H1 (cell line): ENCODE measurements around the gene HCAR1. TPM values are rescaled to one million over a fixed set of nuclear protein-coding genes. Genes with fewer than 3 reads are reported as not detected.

Experiments used
- CTCF ChIA-PET: fragments of 300-600 bp; sonication (Branson Sonifier 250); formaldehyde crosslinking; loops from one replicate; lab custom pipeline; 2021; ENCODE audit not compliant: partially characterized antibody; lab: Charles Lee
- POLR2A ChIA-PET: fragments of 300-600 bp; sonication (Branson Sonifier 250); formaldehyde crosslinking; loops from one replicate; lab custom pipeline; 2021; ENCODE audit warnings: inconsistent platforms; ENCODE audit not compliant: partially characterized antibody; lab: Charles Lee
- DNase-seq, 2 experiments: peaks; one replicate each; pipeline versions ENCODE4 v3.0.0 to v3.0.0-alpha.2; 2010 to 2022; ENCODE audit warnings: low spot score in 2 of 2, low read depth in 1 of 2, mixed read lengths in 1 of 2
- FAIRE-seq: peaks from 2 replicates; lab custom pipeline; 2011; peaks lifted over from hg19 to GRCh38; lab: Jason Lieb, UNC
- H2AFZ ChIP-seq: 2 replicates; pipeline ENCODE4 v1.8.1; 2012; ENCODE audit warnings: low read length, inconsistent platforms
- H2AK5ac ChIP-seq: 2 replicates; pipeline ENCODE4 v1.6.1; 2013; ENCODE audit warnings: low read depth, low read length
- H2BK120ac ChIP-seq: replicated peaks from 2 replicates; pipeline ENCODE3; 2013; ENCODE audit warnings: low read depth, low read length, inconsistent platforms
- H2BK12ac ChIP-seq: 2 replicates; pipeline ENCODE4 v1.6.1; 2013; ENCODE audit warnings: low read depth, low read length
- H2BK15ac ChIP-seq: 2 replicates; pipeline ENCODE4 v1.6.1; 2013; ENCODE audit warnings: low read length
- H2BK20ac ChIP-seq: 2 replicates; pipeline ENCODE4 v1.6.1; 2013; ENCODE audit warnings: low read length
- H2BK5ac ChIP-seq: 2 replicates; pipeline ENCODE4 v1.6.1; 2013; ENCODE audit warnings: low read depth, low read length
- H3K14ac ChIP-seq: 2 replicates; pipeline ENCODE4 v1.6.1; 2013; ENCODE audit warnings: inconsistent platforms; ENCODE audit not compliant: insufficient read length
- H3K18ac ChIP-seq: 2 replicates; pipeline ENCODE4 v1.6.1; 2013; ENCODE audit warnings: low read length; ENCODE audit errors: extremely low read depth
- H3K23ac ChIP-seq: 2 replicates; pipeline ENCODE4 v1.6.1; 2013; ENCODE audit warnings: inconsistent platforms; ENCODE audit not compliant: insufficient read length
- H3K23me2 ChIP-seq: 2 replicates; pipeline ENCODE4 v1.6.1; 2013; ENCODE audit warnings: low read depth, low read length
- H3K27ac ChIP-seq: 2 replicates; pipeline ENCODE4 v1.6.1; 2011; ENCODE audit warnings: low read depth, low read length, inconsistent platforms
- H3K27me3 ChIP-seq, 4 experiments: replicated peaks in 1 of 4; 1 replicate in 1 of 4; 2 replicates in 3 of 4; pipeline versions ENCODE4 v1.6.1 to v1.8.1; 2011 to 2013; ENCODE audit warnings: low read length in 3 of 4, mild to moderate bottlenecking in 3 of 4, inconsistent platforms in 2 of 4, mixed read lengths in 2 of 4, moderate library complexity in 1 of 4; ENCODE audit not compliant: control insufficient read depth in 3 of 4, insufficient read depth in 3 of 4; ENCODE audit errors: extremely low read depth in 1 of 4
- H3K36me3 ChIP-seq, 4 experiments: 2 replicates each; pipeline versions ENCODE4 v1.6.1 to v1.8.1; 2011 to 2013; ENCODE audit warnings: mild to moderate bottlenecking in 4 of 4, low read length in 3 of 4, moderate library complexity in 2 of 4, control low read depth in 1 of 4, inconsistent platforms in 1 of 4; ENCODE audit not compliant: insufficient read depth in 4 of 4, control insufficient read depth in 2 of 4
- H3K4ac ChIP-seq: replicated peaks from 2 replicates; pipeline ENCODE3; 2013; ENCODE audit warnings: low read length, low read depth, mixed read lengths, inconsistent platforms; ENCODE audit not compliant: insufficient read length
- H3K4me1 ChIP-seq, 4 experiments: replicated peaks in 1 of 4; 1 replicate in 1 of 4; 2 replicates in 3 of 4; pipeline versions ENCODE4 v1.6.1 to v1.8.1; 2011 to 2013; ENCODE audit warnings: low read length in 3 of 4, inconsistent platforms in 2 of 4, mixed read lengths in 1 of 4; ENCODE audit not compliant: insufficient read depth in 4 of 4, control insufficient read depth in 3 of 4
- H3K4me2 ChIP-seq, 2 experiments: 2 replicates each; pipeline versions ENCODE4 v1.6.1 to v1.8.1; 2011 to 2013; ENCODE audit warnings: low read depth in 2 of 2, low read length in 2 of 2, control low read depth in 1 of 2, inconsistent platforms in 1 of 2, mild to moderate bottlenecking in 1 of 2; ENCODE audit not compliant: insufficient read depth in 1 of 2
- H3K4me3 ChIP-seq, 4 experiments: fragments of 200-600, 300-600 bp in 1 of 4; sonication (generic), shearing (Covaris generic), sonication (Bioruptor Twin) in 1 of 4; 2 replicates each; pipeline versions ENCODE4 v1.5.1 to v1.8.1; 2011 to 2016; ENCODE audit warnings: low read length in 4 of 4, low read depth in 3 of 4, control low read depth in 2 of 4, inconsistent platforms in 2 of 4, mild to moderate bottlenecking in 2 of 4, mixed read lengths in 1 of 4, moderate library complexity in 1 of 4; ENCODE audit not compliant: insufficient read depth in 2 of 4; ENCODE audit errors: extremely low read depth in 1 of 4
- H3K56ac ChIP-seq: replicated peaks from 2 replicates; pipeline ENCODE3; 2013; ENCODE audit warnings: low read depth, mild to moderate bottlenecking, mixed read lengths, low read length, inconsistent platforms; ENCODE audit not compliant: insufficient read length
- H3K79me1 ChIP-seq: 2 replicates; pipeline ENCODE4 v1.6.1; 2013; ENCODE audit warnings: low read depth, low read length, control low read depth
- H3K79me2 ChIP-seq, 2 experiments: 2 replicates each; pipeline versions ENCODE4 v1.6.1 to v1.8.1; 2012 to 2013; ENCODE audit warnings: low read length in 2 of 2, mild to moderate bottlenecking in 2 of 2, inconsistent platforms in 1 of 2; ENCODE audit not compliant: insufficient read depth in 2 of 2, control insufficient read depth in 1 of 2
- H3K9ac ChIP-seq, 4 experiments: replicated peaks in 1 of 4; 1 replicate in 1 of 4; 2 replicates in 3 of 4; pipeline versions ENCODE4 v1.6.1 to v1.8.1; 2011 to 2013; ENCODE audit warnings: low read depth in 3 of 4, low read length in 3 of 4, control low read depth in 2 of 4, mild to moderate bottlenecking in 2 of 4, moderate library complexity in 2 of 4, inconsistent platforms in 1 of 4; ENCODE audit errors: extremely low read depth in 1 of 4
- H3K9me3 ChIP-seq, 2 experiments: 2 replicates each; pipeline versions ENCODE4 v1.6.1 to v1.8.1; 2012 to 2013; ENCODE audit warnings: mild to moderate bottlenecking in 2 of 2, moderate library complexity in 2 of 2, control low read depth in 1 of 2, inconsistent platforms in 1 of 2, low read depth in 1 of 2, low read length in 1 of 2, mixed read lengths in 1 of 2; ENCODE audit not compliant: insufficient read depth in 2 of 2
- H4K20me1 ChIP-seq, 2 experiments: replicated peaks in 1 of 2; 2 replicates each; pipeline versions ENCODE3 to v1.8.1; 2011 to 2013; ENCODE audit warnings: inconsistent platforms in 2 of 2, low read length in 2 of 2, mild to moderate bottlenecking in 1 of 2; ENCODE audit not compliant: insufficient read depth in 2 of 2, control insufficient read depth in 1 of 2
- H4K5ac ChIP-seq: 2 replicates; pipeline ENCODE4 v1.6.1; 2013; ENCODE audit warnings: low read length, low read depth, mixed read lengths, inconsistent platforms; ENCODE audit not compliant: insufficient read length
- H4K8ac ChIP-seq: 2 replicates; pipeline ENCODE4 v1.8.0; 2013; ENCODE audit warnings: mild to moderate bottlenecking, moderate library complexity, low read length, inconsistent platforms; ENCODE audit not compliant: insufficient read depth; ENCODE audit errors: extremely low read depth
- H4K91ac ChIP-seq: replicated peaks from 2 replicates; pipeline ENCODE3; 2013; ENCODE audit warnings: low read length, mixed read lengths, inconsistent platforms; ENCODE audit not compliant: insufficient read length
- CBX8 ChIP-seq: fragments of 300-800, 300-1000 bp; sonication (generic); IDR thresholded peaks from 2 replicates; pipeline ENCODE4 v1.7.1; 2016; ENCODE audit warnings: low read depth, low read length, borderline replicate concordance
- EZH2 ChIP-seq: fragments of 200-600 bp; sonication (generic); IDR thresholded peaks from 2 replicates; pipeline ENCODE4 v1.7.1; 2012; ENCODE audit warnings: low read depth, mild to moderate bottlenecking, moderate library complexity, low read length, inconsistent platforms; ENCODE audit not compliant: severe bottlenecking
- HDAC2 ChIP-seq, 2 experiments: fragments of 300-600 bp in 1 of 2; sonication (generic) in 1 of 2; IDR thresholded peaks; 2 replicates each; pipeline ENCODE4 v1.6.1; 2011 to 2012; ENCODE audit warnings: low read depth in 2 of 2, low read length in 2 of 2, mild to moderate bottlenecking in 2 of 2, moderate library complexity in 2 of 2, borderline replicate concordance in 1 of 2, inconsistent platforms in 1 of 2
- JUND ChIP-seq: IDR thresholded peaks from 2 replicates; pipeline ENCODE4 v1.6.1; 2011; ENCODE audit warnings: mild to moderate bottlenecking, improper control_type of control experiment, low read length
- PHF8 ChIP-seq: fragments of 200-600 bp; sonication (generic); conservative IDR thresholded peaks from 2 replicates; pipeline ENCODE4 v1.7.1; 2012; ENCODE audit warnings: low read depth, mild to moderate bottlenecking, inconsistent platforms, low read length, moderate library complexity
- POLR2AphosphoS5 ChIP-seq: IDR thresholded peaks from 2 replicates; pipeline ENCODE4 v1.6.1; 2011; ENCODE audit warnings: low read depth, low read length
- RXRA ChIP-seq: IDR thresholded peaks from 2 replicates; pipeline ENCODE4 v1.6.1; 2011; ENCODE audit warnings: low read depth, mild to moderate bottlenecking, low read length, moderate library complexity; ENCODE audit not compliant: insufficient read depth
- SP1 ChIP-seq: IDR thresholded peaks from 2 replicates; pipeline ENCODE4 v1.6.1; 2011; ENCODE audit warnings: low read depth, low read length
- TEAD4 ChIP-seq: IDR thresholded peaks from 2 replicates; pipeline ENCODE4 v1.6.1; 2012; ENCODE audit warnings: low read depth, low read length, inconsistent platforms, mixed read lengths
- USF2 ChIP-seq: IDR thresholded peaks from 2 replicates; pipeline ENCODE4 v1.6.1; 2011; ENCODE audit warnings: low read length, improper control_type of control experiment
- WGBS, 2 experiments: shearing (Covaris generic) in 1 of 2; methylation state at CpG; one replicate each; pipeline versions ENCODE4 v1.1.6 to v1.1.7; 2013 to 2015; ENCODE audit warnings: low lambda C conversion rate in 2 of 2, mixed read lengths in 2 of 2, inconsistent platforms in 1 of 2, low coverage in 1 of 2, missing lambda C conversion rate in 1 of 2; ENCODE audit not compliant: insufficient replicate concordance in 2 of 2, insufficient coverage in 1 of 2, insufficient read length in 1 of 2; ENCODE audit errors: extremely low coverage in 1 of 2, missing lambda C conversion rate in 1 of 2; 5-methylcytosine and 5-hydroxymethylcytosine counted together
- polyA plus RNA-seq, 7 experiments: library from polyadenylated mRNA; depleted of rRNA in 3 of 7; stranded (reverse) in 5 of 7; unstranded in 2 of 7; fragments of >200 nt in 5 of 7; fragments of 200-250 nt in 2 of 7; gene quantifications; 1 replicate in 5 of 7; 2 replicates in 1 of 7; 4 replicates in 1 of 7; pipeline versions ENCODE4 v1.2.1 to v1.2.3, GENCODE V29; 2011 to 2013; ENCODE audit warnings: missing spikeins in 2 of 7, mixed read lengths in 2 of 7
- total RNA-seq: library from RNA; stranded (reverse); fragmentation: NEBNext Ultra II Directional; extraction: Animal tissue kit (Norgen Biotek cat#: 25700); gene quantifications from 2 replicates; pipeline ENCODE4 v1.2.1, GENCODE V29; 2021
- TF ChIP-seq, protein P1 (sequence below): IDR thresholded peaks from 2 replicates; pipeline ENCODE4 v1.6.1; 2012; ENCODE audit warnings: inconsistent platforms

HCAR1 gene
- total and polyA plus RNA-seq, 2 of the 8 experiments (the other 6 are each of a cell fraction or from before 2014, with no cell fraction given), result 0.02 TPM; not detected in 1

- CTCF ChIA-PET, result interaction anchor here (1.2 kb wide), 1 partner anchor 29 kb away, joined by 4 read pairs; no protein-coding TSS in a partner anchor
- no peak overlapping the region for H3K14ac ChIP-seq
- TF ChIP-seq TEAD4, result no peak
- TF ChIP-seq POLR2AphosphoS5, result no peak
- TF ChIP-seq SP1, result no peak
- no peak for TF ChIP-seq RXRA
- no peak for TF ChIP-seq USF2
- TF ChIP-seq PHF8, result no peak
- no peak for TF ChIP-seq EZH2
- no peak for TF ChIP-seq CBX8
- no peak for TF ChIP-seq HDAC2 (IDR thresholded peaks at IDR 0.05; ENCODE audit: borderline replicate concordance in 1 of 2, low read depth in 2 of 2, low read length in 2 of 2)
- TF ChIP-seq, protein P1, sequence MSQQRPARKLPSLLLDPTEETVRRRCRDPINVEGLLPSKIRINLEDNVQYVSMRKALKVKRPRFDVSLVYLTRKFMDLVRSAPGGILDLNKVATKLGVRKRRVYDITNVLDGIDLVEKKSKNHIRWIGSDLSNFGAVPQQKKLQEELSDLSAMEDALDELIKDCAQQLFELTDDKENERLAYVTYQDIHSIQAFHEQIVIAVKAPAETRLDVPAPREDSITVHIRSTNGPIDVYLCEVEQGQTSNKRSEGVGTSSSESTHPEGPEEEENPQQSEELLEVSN, result no peak
- TF ChIP-seq JUND, result no peak
Measured at GRCh38 chr12:122681814-122682213, 48.8 kb downstream of the HCAR1 start.

More at GRCh38 chr12:122681814-122682213, 48.8 kb downstream of the HCAR1 start:
- Histone ChIP-seq H4K8ac (no peak overlapping the region), H2BK5ac (no peak overlapping the region), H3K36me3 (no peaks in the 10 kb centered on the region), H3K23me2 (no peaks in the 10 kb centered on the region), H4K91ac (no peak overlapping the region), H2AK5ac (no peak overlapping the region), H2BK12ac (no peak overlapping the region), H3K79me1 (no peaks in the 10 kb centered on the region), H2BK120ac (no peak overlapping the region), H2BK20ac (no peak overlapping the region), H4K20me1 (no peaks in the 10 kb centered on the region), H4K5ac (no peak overlapping the region), H3K4me1 (no peaks in the 10 kb centered on the region; a peak in 1 of 7 replicates), H3K79me2 (no peaks in the 10 kb centered on the region), H3K18ac (no peak overlapping the region), H3K56ac (no peak overlapping the region), H3K4ac (no peak overlapping the region), H3K27ac (no peak overlapping the region), H2AFZ (no peak overlapping the region), H3K23ac (no peak overlapping the region), H3K4me3 (no peak overlapping the region), H3K9me3 (no peaks in the 10 kb centered on the region), H3K9ac (no peak overlapping the region), H3K4me2 (no peak overlapping the region), H3K27me3 (no peaks in the 10 kb centered on the region; a peak in 1 of 7 replicates), H2BK15ac (no peak overlapping the region)
- DNase-seq, result no peak
- WGBS, 2 experiments, result 93% methylated on average over 4 of the region's 4 CpGs; no CpG with 5 or more reads in 1 of the 2 experiments
- FAIRE-seq, result no peak
- POLR2A ChIA-PET, result no interaction called here
